ENCODE results near the gene EPB41L4A.
"Not testable (repeated sequence)": the region's sequence is repeated elsewhere in the genome, so short reads cannot be mapped to it uniquely, and the experiment has no call there.

The EPB41L4A gene, protein sequence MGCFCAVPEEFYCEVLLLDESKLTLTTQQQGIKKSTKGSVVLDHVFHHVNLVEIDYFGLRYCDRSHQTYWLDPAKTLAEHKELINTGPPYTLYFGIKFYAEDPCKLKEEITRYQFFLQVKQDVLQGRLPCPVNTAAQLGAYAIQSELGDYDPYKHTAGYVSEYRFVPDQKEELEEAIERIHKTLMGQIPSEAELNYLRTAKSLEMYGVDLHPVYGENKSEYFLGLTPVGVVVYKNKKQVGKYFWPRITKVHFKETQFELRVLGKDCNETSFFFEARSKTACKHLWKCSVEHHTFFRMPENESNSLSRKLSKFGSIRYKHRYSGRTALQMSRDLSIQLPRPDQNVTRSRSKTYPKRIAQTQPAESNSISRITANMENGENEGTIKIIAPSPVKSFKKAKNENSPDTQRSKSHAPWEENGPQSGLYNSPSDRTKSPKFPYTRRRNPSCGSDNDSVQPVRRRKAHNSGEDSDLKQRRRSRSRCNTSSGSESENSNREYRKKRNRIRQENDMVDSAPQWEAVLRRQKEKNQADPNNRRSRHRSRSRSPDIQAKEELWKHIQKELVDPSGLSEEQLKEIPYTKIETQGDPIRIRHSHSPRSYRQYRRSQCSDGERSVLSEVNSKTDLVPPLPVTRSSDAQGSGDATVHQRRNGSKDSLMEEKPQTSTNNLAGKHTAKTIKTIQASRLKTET

DNA sequence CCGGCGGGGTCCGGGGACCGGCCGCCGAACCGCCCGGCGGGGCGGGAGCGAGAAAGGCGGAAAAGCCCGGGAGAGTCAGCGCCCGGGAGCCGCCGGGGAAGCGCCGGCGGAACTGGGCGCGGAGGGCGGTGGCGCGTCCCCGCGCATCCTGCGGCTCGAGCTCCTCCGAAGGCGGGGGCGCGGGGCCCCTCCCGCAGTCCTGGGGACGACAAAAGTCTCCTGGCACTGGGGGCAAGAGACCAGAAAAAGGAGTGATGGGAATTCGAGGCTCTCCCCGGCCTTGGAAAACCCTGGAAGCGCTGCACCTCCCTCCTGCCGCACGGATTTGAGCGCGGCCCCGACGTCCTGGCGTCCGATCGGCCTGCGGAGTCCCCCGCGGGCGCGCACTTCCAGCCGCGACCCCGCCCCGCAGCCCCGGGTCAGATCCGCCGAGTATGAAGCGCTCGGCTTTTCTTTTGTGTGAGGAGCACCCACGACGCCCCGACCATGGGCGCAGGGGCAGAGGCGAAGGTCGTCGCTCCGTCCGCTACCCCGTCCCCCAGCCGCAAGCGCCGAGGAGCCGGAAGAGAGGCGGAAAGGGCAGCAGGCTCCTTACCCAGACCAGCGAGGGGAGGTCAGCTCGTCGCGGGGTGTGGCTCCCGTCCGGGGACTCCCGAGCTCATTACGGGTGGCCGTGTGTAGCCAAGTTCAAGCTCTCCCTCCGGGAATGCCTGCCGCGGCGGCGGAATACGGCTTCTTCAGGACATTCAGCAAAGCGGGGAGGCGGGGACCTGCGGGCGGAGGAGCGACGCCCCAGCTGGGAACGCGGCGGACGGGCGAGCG, at the start of gene EPB41L4A:
EPB41L4A (minus strand) TSS at position 114 of the 822 bp plus-strand sequence. CDS start 238 bp downstream, outside the sequence.
- peak; percentile 17 for ATAC-seq
- no peaks in the 10 kb centered on the region for H3K36me3 Mint-ChIP-seq
- peak within 1 kb of the TSS; percentile 86 for H3K4me3 Mint-ChIP-seq
- H3K4me1 Mint-ChIP-seq: peaks cover 14% of the 10 kb centered on the region
- peaks cover 6% of the 10 kb centered on the region for H3K9me3 Mint-ChIP-seq
- H3K27ac Mint-ChIP-seq: peak within 1 kb of the TSS; percentile 60
- H3K27me3 Mint-ChIP-seq: peaks cover 39% of the 10 kb centered on the region

DNA sequence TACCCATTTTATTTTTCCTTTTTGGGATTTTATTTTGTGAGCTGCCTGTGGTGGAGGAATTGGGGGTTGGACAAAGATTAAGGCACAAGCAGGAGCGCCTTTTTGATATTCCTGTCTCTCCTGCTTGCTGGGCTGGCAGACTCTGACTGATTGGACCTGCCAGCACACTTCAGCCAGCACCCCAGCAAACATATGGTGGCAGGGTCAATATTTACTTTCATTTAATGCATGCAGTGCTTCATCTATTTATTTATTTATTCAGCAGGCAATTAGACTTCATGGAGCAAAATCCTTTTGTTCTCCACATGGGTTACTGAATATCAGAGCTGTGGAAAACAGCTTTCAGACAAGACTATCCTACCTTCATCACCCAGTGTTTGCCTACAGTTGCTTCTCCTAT, 48.4 kb upstream of the EPB41L4A start:
- H3K27me3 Mint-ChIP-seq: peaks cover 33% of the 10 kb centered on the region
- no peaks in the 10 kb centered on the region for H3K4me1 Mint-ChIP-seq
- H3K36me3 Mint-ChIP-seq: no peaks in the 10 kb centered on the region
- H3K9me3 Mint-ChIP-seq: no peaks in the 10 kb centered on the region
- no peak overlapping the region for H3K27ac Mint-ChIP-seq
- ATAC-seq: no peak
- H3K4me3 Mint-ChIP-seq: no peak overlapping the region

DNA sequence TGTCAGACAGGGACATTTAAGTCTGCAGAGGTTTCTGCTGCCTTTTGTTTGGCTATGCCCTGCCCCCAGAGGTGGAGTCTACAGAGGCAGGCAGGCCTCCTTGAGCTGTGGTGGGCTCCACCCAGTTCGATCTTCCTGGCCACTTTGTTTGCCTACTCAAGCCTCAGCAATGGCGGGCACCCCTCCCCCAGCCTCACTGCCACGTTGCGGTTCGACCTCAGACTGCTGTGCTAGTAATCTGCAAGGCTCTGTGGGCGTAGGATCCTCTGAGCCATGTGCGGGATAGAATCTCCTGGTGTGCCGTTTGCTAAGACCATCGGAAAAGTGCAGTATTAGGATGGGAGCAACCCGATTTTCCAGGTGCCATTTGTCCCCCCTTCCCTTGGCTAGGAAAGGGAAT, 47.2 kb upstream of the EPB41L4A start:
- ATAC-seq, H3K9me3 Mint-ChIP-seq, H3K4me3 Mint-ChIP-seq, H3K36me3 Mint-ChIP-seq, H3K27ac Mint-ChIP-seq, H3K4me1 Mint-ChIP-seq: not testable (repeated sequence)
- H3K27me3 Mint-ChIP-seq: peaks cover 23% of the 10 kb centered on the region

DNA sequence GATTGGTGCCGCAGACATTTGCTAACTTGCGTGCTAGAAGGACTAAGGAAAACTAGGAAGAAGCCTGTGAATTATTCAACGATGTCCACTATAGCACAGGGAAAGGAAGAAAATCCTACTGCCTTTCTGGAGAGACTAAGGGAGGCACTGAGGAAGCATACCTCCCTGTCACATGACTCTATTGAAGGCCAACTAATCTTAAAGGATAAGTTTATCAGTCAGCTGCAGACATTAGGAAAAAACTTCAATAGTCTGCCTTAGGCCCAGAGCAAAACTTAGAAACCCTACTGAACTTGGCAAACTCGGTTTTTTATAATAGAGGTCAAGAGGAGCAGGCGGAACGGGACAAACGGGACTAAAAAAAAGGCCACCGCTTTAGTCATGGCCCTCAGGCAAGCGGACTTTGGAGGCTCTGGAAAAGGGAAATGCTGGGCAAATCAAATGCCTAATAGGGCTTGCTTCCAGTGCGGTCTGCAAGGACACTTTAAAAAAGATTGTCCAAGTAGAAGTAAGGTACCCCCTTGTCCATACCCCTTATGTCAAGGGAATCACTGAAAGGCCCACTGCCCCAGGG, 28.2 kb upstream of the EPB41L4A start:
- not testable (repeated sequence) for ATAC-seq, H3K9me3 Mint-ChIP-seq, H3K36me3 Mint-ChIP-seq, H3K4me1 Mint-ChIP-seq, H3K27ac Mint-ChIP-seq, H3K4me3 Mint-ChIP-seq
- peaks cover 16% of the 10 kb centered on the region for H3K27me3 Mint-ChIP-seq

DNA sequence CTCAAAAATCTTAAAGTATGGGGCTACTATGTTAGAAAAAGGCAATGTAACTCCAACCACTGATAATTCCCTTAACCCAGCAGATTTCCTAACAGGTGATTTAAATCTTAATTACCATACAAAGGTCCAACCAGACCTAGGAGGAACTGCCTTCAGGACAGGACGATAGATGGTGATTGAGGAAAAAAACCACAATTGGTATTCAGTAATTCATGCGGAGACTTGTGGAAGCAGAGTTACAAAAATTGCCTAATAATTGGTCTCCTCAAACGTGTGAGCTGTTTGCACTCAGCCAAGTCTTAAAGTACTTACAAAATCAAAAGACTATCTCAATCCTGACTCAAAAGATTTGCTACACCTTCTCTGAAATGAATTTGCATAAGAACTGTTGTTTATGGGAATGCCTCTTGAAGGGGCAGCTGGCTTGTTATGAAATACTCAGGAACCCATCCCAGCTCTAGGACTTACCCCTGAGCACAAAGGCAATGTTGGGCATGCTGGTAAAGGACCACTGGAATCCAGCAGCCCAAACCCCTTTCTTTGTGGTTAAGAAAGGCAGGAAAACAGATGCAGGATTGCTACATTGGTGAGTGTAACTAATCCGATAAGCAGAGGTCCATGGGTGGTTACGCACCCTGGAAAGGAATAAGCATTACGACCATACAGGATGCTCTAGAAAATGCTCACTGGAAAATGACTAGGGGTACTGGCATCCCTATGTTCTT, 26.7 kb upstream of the EPB41L4A start:
- no peak for ATAC-seq
- Mint-ChIP-seq H3K9me3 (no peaks in the 10 kb centered on the region), H3K4me3 (no peak overlapping the region), H3K27me3 (peaks cover 16% of the 10 kb centered on the region), H3K4me1 (no peaks in the 10 kb centered on the region), H3K36me3 (no peaks in the 10 kb centered on the region), H3K27ac (no peak overlapping the region)

DNA sequence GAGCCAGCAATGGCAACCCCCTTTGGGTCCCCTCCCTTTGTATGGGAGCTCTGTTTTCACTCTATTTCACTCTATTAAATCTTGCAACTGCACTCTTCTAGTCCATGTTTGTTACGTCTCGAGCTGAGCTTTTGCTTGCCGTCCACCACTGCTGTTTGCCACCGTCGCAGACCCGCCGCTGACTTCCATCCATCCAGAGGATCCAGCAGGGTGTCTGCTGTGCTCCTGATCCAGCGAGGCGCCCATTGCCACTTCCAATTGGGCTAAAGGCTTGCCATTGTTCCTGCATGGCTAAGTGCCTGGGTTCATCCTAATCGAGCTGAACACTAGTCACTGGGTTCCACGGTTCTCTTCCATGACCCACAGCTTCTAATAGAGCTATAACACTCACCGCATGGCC, 24.9 kb upstream of the EPB41L4A start:
- ATAC-seq, H3K9me3 Mint-ChIP-seq, H3K4me3 Mint-ChIP-seq, H3K4me1 Mint-ChIP-seq, H3K36me3 Mint-ChIP-seq, H3K27ac Mint-ChIP-seq: not testable (repeated sequence)
- H3K27me3 Mint-ChIP-seq: peaks cover 28% of the 10 kb centered on the region

DNA sequence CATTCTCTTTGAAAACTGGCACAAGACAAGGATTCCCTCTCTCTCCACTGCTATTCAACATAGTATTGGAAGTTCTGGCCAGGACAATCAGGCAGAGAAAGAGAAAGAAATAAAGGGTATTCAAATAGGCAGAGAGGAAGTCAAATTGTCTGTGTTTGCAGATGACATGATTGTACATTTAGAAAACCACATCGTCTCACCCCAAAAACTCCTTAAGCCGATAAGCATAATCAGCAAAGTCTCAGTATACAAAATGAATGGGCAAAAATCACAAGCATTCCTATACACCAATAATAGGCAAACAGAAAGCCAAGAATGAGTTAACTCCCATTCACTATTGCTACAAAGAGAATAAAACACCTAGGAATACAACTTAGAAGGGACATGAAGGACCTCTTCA, 21.0 kb upstream of the EPB41L4A start:
- H3K4me1 Mint-ChIP-seq: no peaks in the 10 kb centered on the region
- H3K36me3 Mint-ChIP-seq: peaks cover 13% of the 10 kb centered on the region
- ATAC-seq: no peak
- peaks cover 17% of the 10 kb centered on the region for H3K9me3 Mint-ChIP-seq
- no peak overlapping the region for H3K27ac Mint-ChIP-seq
- H3K4me3 Mint-ChIP-seq: no peak overlapping the region
- peaks cover 59% of the 10 kb centered on the region for H3K27me3 Mint-ChIP-seq

DNA sequence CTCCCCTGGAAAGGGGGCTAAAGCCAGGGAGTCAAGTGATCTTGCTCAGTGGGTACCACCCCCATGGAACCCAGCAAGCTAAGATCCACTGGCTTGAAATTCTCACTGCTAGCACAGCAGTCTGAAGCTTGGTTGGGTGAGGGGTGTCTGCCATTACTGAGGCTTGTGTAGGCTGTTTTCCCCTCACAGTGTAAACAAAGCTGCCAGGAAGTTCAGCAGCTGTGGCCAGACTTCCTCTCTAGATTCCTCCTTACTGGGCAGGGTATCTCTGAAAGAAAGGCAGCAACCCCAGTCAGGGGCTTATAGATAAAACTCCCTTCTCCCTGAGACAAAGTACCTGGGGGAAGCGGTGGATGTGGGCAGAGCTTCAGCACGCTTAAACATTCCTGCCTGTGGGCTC, 17.1 kb upstream of the EPB41L4A start:
- H3K4me3 Mint-ChIP-seq: no peak overlapping the region

DNA sequence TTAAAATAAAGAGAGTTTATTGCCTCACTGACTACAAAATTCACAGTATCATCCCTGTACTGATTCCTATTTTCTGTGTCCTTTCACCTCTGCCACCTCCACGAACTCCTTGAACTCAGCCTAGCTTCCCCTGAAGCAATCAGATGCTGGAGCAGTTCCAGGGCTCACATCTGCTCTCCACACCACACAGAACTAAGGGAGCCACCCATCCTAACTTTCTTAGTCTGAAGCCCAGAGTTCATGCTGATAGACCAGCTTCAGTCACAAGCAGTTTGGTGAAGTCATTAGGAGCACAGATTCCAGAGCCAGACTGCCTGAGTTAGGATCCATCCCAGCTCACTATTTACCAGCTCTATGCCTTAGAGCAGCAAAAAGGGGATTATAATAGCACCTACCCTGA, 15.6 kb upstream of the EPB41L4A start:
- H3K27me3 Mint-ChIP-seq: peaks cover 37% of the 10 kb centered on the region
- H3K4me3 Mint-ChIP-seq: no peak overlapping the region
- H3K4me1 Mint-ChIP-seq: no peaks in the 10 kb centered on the region
- peaks cover 13% of the 10 kb centered on the region for H3K36me3 Mint-ChIP-seq
- no peak for ATAC-seq
- no peak overlapping the region for H3K27ac Mint-ChIP-seq
- peaks cover 8% of the 10 kb centered on the region for H3K9me3 Mint-ChIP-seq

More for the DNA sequence above, 17.1 kb upstream of the EPB41L4A start:
- Mint-ChIP-seq H3K9me3 (peaks cover 17% of the 10 kb centered on the region), H3K4me1 (no peaks in the 10 kb centered on the region), H3K27me3 (peaks cover 46% of the 10 kb centered on the region), H3K27ac (no peak overlapping the region), H3K36me3 (peaks cover 13% of the 10 kb centered on the region)
- ATAC-seq: no peak

DNA sequence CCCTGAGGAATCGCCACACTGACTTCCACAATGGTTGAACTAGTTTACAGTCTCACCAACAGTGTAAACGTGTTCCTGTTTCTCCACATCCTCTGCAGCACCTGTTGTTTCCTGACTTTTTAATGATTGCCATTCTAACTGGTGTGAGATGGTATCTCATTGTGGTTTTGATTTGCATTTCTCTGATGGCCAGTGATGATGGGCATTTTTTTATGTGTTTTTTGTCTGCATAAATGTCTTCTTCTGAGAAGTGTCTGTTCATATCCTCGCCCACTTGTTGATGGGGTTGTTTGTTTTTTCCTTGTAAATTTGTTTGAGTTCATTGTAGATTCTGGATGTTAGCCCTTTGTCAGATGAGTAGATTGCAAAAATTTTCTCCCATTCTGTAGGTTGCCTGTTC, 7.1 kb upstream of the EPB41L4A start:
- not testable (repeated sequence) for H3K27ac Mint-ChIP-seq, ATAC-seq, H3K4me1 Mint-ChIP-seq, H3K9me3 Mint-ChIP-seq, H3K4me3 Mint-ChIP-seq, H3K36me3 Mint-ChIP-seq
- H3K27me3 Mint-ChIP-seq: peaks cover 26% of the 10 kb centered on the region

DNA sequence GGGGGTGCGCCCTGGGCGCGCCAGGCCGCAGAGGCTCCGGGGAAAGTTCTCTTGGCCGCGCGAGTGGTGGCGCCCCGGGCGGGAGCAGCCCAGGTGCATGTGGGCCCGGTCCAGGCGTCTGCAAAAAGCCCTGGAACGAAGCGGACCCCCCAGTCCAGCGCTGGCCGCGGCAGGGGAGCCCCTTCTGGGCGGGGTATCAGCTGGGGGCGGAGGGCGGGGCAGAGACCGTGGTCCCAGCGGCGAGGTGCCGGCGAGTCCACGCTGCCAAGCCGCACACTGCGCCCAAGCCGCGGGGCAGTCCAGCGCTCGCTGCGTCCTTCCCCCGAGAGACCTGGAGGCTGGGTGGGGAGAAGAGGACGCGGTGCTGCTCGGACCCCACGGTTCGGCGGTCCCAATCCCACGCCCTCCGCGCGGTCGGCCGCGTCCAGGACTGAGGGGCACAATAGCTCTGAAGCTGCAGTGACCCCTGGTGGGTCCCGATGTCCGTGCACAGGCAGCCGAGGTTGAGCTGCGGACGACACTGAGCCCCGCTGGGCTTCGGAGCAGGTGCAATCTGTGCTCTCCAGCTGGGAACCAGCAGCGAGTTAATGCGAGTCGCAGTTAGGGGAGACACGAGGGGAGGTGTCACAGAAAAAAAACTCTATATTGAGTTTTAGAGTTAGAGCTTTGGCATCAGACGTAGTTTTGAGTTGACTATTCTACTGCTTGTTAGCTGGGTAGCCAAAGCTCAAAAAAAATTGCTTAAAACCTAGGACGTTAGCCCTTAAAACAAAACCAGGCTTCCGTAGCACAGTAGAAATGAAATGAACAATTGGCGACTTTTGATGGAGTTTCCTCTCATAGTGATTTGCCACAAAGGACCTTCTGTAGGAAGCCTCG, 1.1 kb upstream of the EPB41L4A start:
- ATAC-seq: peak; percentile 91
- H3K27ac Mint-ChIP-seq: no peak overlapping the region
- peaks cover 6% of the 10 kb centered on the region for H3K9me3 Mint-ChIP-seq
- H3K4me3 Mint-ChIP-seq: peak overlapping the region; percentile 86
- H3K27me3 Mint-ChIP-seq: peaks cover 39% of the 10 kb centered on the region
- peaks cover 14% of the 10 kb centered on the region for H3K4me1 Mint-ChIP-seq
- H3K36me3 Mint-ChIP-seq: no peaks in the 10 kb centered on the region

DNA sequence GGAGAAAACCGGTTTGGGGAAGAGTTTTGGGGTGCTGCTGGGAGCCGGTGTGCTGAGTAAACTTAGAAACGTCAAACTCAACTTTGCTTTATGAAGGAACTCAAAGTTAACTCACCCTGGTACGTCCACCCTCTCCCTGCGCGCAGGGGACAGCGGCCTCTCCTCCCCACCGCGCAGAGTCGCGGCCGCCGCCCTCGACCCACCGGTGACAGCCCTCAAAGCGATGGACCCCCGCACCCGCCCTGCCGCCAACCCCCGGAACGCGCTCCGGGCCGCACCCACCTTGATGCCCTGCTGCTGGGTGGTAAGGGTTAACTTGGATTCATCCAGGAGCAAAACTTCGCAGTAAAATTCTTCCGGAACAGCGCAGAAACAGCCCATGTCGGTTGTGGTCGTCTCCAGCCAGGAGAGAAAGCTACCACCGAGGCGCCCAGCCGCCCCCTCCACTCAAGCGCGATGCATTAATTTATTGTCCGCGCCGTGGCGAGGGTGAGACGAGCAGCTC, 366 bp downstream of the EPB41L4A start:
- peaks cover 39% of the 10 kb centered on the region for H3K27me3 Mint-ChIP-seq
- H3K4me1 Mint-ChIP-seq: peaks cover 14% of the 10 kb centered on the region
- H3K4me3 Mint-ChIP-seq: peak overlapping the region; percentile 77
- no peaks in the 10 kb centered on the region for H3K36me3 Mint-ChIP-seq
- ATAC-seq: no peak
- H3K9me3 Mint-ChIP-seq: peaks cover 6% of the 10 kb centered on the region
- H3K27ac Mint-ChIP-seq: no peak overlapping the region

DNA sequence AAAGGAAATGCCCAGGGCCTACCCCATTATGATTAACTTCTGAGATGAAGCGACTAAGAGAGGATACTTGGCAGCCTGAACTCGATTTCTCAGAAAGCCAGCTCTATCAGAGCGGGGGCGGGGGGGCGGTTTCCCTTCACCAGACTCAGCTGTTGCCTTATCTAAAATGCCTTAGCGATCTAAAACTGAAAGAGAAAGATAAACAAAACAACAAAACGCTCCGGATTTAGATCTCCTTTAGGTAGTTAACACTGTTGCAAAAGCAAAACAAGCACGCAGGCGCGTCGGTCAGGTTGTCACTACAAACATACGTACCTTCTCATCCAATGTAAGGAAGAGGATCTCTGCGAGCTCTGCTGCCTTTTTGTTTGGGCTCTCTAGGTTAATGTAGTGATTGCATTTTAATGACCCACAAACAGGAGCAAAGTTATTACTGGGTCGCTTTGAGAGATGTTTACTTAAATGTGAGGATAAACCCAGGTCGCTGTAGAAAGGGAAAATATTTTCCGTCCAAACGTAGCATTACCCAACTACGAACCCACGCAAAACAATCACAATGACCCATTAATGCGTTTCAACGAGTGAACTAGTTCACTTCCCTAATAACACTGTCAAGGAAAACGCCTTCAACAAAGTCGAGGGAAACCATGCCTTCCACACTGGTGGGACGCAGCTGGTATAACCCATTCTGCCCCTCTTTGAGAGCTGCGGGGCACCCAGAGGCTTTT, 982 bp downstream of the EPB41L4A start:
- Mint-ChIP-seq H3K36me3 (no peaks in the 10 kb centered on the region), H3K27me3 (peaks cover 39% of the 10 kb centered on the region), H3K4me1 (peaks cover 14% of the 10 kb centered on the region), H3K9me3 (peaks cover 6% of the 10 kb centered on the region), H3K4me3 (peak overlapping the region; percentile 77), H3K27ac (peak overlapping the region; percentile 60)
- no peak for ATAC-seq
